Epidermal melanocyte (primary cell): ENCODE data around the gene SYT17.

Experiments used
- DNase-seq: peaks from one replicate; pipeline ENCODE4 v3.0.0; 2011; ENCODE audit warnings: low spot score; ENCODE audit not compliant: insufficient read length

SYT17 gene

DNA sequence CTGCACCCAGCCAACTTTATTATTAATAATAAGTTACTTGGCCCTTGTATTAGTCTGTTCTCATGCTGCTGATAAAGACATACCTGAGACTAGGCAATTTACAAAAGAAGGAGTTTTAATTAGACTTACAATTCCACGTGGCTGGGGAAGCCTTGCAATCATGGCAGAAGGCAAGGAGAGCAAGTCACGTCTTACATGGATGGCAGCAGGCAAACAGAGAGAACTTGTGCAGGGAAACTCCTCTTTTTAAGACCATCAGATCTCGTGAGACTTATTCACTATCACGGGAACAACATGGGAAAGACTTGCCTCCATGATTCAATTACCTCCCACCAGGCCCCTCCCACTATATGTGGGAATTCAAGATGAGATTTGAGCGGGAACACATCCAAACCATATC lies 47.7 kb downstream of the SYT17 start:
- no peak for DNase-seq

DNA sequence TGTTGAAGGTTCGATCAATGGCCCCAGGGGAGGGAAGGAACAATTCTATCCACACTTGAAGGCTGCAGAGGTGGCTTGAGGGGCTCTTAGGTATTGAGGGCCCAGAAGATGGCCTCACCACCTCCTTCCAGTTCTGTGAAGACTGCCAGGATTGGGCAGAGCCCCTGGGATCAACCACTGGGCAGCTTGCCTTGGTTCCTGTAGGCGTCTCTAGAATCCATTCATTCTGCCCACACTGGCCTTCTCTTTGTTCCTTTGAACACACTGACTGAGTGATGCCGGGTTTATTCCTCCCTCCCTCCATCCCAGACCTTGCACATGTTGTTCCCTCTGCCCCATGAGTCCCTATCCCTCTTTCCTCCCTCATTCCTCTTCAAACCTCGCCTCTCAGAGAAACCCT lies 50.5 kb downstream of the SYT17 start:
- no peak for DNase-seq

DNA sequence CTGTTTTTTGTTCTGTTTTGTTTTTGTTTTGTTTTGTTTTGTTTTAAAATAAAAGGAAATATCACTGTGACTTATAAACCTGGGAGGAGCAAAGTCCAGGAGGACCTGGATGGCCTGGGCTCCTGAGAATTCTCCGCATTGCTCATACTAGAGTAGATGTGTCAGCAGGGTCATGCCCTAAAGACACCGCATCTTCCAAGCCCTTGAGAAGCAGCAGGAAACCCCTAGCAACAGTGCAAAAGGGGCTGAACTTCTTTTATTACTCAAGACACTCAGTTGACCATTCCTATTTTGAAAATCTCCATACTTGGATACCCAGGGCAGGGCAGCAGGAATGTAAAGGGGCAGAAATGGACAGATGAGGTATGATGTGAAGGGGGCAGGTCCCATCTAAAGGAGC lies 51.8 kb downstream of the SYT17 start:
- no peak for DNase-seq

DNA sequence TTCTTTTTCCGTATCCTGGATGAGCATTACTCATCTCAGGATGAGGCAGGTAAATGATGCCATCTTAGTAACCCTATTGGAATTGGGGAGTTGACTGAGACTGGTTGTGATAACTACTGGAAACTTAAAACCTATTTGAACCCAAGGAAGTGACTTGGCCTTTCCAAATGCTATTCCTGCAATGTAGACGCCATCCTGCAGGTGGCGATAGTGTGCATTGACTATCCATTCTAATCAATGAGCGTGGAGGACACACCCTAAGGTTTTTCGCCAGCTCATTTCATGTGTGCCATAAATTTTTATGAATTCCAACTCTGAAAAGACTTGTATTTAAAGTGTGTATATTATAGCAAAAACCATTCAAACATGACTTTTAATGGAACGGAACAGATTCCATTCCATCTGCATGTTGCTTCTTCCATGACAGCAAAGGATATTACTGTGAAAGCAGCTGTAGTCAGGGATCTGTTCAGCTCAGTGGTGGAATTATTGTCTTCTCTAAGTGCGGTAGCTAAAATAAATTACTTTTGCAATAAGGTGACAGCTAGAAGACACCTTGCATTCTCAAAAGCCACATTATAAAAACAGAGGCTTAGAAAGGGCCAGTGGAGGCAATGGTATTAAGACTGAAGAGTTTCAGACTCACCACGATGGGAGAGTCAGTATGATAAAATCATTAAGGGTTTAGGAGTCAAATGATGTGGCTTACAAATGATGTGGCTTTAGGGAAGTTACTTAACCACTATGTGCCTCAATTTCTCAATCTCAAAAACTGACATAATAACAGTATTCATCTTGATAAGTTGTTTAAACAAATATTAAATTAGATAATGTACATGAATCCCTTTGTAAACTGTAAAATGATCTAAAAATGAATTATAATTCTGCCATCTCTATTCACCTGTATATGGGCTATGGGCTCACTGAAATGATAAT lies 55.5 kb downstream of the SYT17 start:
- no peak for DNase-seq

DNA sequence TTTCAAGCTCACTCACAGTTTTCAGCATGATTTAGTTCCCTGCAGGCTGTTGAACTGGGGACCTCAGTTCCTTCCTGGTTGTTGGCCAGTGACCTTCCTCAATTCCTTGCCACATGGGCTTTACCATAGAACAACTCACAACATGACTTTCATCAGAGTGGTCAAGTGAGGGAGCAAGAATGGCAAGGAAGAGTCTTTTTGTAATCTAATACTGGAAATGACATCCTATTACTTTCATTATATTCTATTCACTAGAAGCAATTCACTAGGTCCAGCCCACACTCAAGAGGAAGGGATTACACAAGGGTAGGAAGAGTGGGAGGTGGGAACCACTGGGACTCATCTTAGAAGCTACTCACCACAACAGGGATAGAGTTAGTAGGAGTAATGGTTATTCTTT lies 57.6 kb downstream of the SYT17 start:
- DNase-seq: no peak

DNA sequence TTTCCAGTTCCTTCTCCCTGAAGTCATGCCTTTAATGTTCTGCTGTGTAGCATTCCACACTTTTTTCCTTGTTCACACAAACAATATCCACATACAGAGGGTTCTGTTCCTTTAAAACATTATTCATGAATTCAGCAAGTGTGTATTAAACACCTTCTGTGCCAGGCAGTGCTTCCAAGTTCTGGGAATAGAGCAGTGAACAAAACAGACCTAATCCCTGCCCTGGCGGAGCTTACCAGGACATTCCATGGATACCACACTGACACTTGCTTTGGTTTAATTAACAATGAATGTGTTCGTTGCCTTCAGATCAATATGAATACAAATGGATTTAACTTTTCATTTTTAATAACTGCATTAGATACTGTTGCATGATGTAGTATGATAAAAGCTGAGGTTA lies 59.6 kb downstream of the SYT17 start:
- no peak for DNase-seq

DNA sequence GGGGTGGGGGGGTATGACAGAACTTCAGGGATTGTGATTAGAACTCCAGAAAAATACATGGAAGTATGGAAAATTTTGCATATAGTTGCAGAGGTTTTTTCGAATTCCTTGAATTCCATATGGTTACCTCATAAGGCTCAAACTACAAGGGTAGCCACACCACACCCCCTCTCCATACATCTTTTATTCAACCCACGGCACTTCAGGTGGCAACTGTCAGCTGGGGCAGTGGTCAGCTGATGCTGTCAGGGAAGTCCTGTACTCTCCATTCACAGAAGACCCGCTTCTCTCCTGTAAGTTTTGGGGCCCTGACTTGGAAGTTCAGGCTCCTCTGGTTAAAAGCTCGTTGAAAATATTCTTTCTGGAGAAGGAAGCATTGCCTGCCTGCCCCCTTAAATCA lies 60.0 kb downstream of the SYT17 start:
- DNase-seq: no peak

DNA sequence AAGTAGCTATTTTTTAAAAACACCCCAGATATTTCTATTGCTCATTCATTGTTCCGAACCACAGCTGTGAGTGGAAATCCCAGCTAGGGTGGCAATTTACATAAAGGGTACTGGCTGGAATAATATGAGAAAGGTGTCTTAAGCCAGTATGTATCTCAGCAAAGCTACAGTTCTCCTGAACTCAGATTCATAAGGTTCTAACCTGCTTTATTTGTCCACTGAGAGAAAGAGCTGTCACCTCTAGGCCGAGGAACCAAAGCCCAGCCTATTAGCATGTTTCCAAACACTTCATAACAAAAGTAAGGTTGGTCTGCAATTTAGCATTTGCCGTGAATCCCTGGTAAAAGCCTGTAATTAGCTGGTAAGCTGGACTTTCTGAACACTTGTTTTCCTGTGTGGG lies 60.5 kb downstream of the SYT17 start:
- DNase-seq: no peak

DNA sequence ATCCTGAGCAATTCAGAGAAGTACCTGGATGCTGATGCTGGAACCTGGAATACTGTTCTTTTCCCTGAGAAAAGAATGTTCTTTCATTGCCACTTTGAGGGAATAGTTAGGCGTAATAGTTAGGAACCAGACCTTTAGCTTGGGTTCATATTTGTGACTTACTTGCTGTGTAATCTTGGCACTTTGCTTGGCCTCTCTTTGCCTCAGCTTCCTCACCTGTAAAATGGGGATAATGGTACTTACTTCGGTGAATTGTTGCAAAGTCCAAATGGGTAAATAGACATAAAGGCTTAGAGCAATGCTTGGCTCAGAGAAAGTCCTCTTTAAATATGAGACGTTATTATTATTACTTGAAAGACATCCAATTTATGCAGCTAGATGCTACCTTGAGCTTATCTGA lies 62.5 kb downstream of the SYT17 start:
- no peak for DNase-seq

DNA sequence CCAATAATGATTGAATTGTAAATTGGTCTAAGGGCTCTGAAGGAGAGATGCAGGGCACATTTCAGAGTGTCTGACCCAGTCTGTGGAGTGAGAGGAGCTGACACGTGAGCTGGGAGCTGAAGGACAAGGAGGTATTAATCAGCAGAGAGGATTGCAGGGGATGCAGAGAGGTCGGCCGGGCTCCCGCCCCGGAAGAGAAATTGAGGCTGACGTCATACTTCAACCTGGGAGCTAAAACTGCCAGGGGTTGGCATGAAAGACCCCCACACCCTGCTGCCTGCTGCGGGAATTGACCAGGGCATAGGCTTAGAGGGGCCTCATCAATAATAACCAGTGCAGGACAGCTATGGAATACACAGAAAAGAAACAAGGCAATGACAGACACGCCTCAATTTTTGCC lies 63.8 kb downstream of the SYT17 start:
- DNase-seq: no peak

DNA sequence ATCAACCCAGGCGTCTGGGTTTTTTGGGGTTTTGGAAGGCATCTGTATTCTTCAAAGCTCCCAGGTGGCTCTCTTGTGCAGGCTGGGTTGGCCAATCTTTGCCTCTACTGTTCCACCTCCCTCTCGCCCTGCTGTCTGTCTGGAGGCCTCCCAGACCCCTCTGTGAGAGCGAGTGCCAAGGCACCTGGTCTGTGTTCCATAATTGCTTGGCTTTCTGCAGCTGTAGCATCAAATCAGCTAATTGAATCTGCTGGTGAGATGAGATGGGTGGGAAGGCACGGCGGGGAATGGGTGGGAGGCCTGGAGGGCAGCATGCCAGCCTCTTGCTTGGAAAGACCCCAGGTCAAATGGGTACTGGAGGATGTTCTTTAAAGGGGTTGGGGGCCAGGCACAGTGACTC lies 64.9 kb downstream of the SYT17 start:
- no peak for DNase-seq

DNA sequence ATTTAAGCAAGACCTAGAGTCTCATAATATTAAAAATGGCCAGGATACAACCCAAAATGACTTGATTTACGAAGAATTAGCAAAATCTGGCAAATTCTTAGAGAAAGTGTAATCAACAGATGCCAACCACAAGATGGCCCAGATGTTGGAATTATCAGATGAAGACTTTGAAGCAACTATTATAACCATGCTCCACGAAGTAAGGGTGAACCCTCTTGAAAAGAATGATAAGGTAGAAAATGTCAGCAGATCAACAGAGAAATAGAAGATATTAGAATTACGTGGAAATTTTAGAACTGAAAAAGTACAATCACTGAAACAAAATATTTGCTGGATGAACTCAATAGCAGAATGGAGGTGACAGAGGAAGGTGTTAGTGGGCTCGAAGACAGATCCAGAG lies 67.4 kb downstream of the SYT17 start:
- DNase-seq: no peak

DNA sequence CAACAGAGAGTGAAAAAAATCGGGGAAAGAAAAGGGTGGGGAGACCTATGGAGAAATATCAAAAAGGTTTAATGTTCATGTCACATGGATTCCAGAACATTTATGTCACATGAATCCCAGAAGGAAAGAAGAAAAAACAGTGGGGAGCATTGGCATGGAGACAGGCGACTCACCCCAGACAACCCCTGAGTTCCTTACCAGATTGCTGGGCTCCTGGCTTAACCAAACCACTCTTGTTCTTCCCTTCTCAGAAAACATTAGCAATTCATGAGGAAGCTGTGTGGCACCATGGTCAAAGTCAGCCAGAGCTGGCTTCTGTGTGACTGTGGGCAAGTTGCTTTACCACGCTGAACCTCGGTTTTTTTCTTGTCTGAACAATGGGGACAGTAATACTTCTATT lies 67.8 kb downstream of the SYT17 start:
- no peak for DNase-seq

DNA sequence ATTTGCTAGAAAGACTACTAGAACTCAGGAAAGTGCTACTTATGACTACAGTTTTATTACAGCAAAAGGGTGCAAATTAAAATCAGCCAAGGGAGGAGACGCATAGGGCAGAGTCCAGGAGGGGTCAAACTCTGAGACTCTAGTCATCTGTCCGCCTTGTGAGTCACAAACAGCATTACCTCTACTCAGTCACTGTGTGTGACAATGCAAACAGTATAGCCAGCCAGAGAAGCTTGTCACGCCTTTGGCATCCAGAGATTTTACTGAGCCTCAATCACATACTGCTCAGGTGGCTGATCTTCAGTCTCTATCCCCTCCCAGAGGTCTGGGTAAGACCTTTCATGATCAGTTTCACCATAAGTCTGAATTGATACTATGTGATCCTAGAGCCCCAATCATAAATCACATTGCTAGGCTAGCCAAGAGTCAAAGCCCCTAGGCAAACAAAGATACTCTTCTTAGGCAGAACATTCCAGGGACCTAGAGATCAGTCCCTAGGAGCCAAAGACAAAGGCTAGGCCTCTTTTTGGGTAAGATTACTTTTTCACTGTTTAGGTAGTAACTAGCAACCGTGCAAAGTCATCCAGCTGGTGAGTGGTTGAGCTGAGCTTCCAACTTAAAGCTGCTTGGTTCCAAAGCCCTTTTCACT lies 68.6 kb downstream of the SYT17 start:
- DNase-seq: no peak

DNA sequence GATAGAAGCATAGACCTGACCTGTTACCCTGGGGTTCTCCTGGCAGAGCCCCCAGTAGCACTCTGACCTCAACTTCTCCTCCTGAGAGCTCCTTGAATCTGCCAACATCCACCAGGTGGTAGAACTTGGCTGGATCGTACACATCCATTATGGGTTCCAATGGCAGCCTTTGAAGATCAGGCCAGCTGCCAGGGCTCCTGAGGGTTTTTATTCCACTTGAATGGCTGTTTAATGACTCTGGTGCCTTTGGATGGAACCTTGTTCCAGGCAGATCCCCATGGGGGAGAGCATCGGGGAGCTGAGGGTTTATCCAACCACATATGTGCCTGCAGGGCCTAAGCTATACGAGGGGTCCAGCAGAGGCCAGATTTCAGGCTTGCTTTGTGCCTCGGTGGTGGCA lies 70.4 kb downstream of the SYT17 start:
- no peak for DNase-seq

DNA sequence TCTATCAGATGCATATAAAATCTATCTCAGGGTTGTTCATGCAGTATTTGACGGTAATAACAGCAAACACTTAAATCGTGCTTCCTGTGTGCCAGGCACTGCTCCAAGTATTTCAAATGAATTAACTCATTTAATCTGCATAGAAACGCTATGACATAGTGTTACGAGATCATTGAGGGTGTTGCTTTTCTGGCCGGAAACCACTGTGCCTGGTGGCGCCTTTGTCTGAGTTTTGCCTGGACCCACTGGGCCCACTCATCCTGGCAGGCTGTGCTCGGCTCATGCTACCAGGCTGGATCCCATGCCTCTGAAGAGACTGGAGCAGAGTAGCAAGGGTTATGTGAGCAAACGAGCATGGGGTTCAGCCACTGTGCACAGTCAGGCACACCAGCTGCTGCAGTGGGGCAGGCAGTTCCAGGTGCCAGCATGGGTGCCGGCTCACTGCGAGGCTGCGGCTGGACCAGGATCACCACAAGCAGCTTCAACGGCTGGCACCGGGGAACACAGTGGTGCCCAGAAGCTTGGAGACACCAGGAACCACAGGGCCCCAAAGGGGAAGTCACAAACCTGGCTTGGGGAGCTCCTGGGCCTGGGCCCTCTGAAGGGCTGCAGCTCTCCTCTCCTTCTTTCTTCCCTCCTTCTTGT lies 71.6 kb downstream of the SYT17 start:
- no peak for DNase-seq

DNA sequence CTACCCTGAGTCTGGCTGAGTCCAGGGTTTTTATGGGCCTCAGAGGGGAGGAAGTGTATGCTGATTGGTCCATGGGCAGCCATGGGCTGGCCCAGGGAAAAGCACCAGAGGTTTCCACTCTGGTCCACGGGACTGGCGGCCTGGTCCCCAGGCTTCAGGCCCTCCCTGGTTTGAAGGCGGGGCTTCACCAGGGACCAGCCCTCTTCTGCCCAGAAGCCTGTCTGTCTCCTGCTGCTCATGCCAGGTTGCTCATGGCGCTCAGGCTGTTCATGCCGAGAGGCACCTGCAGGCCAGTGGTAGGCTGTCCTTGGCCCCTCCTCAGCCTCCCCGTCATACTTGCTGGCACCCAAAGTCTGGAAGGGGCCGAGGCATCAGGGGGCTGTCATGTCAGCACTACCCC lies 72.5 kb downstream of the SYT17 start:
- no peak for DNase-seq

DNA sequence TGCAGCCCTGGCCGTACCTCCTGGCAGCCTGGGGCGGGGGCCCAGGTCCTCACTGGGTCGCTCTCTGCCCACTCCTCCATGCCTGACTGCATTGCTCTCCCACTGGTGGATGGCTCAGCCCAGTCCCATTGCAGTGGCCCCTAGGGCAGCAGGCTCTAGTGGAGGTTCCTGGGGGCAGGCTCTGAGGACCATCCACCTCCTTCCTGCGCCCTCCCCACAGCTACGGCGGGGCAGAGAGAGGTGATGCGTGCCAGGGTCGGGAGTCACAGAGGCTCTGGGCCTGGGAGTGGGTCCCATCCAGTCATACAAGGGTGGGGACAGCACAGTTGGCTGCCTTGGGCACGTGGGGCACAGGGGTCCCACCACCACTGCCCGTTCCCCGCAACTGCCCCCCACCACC lies 73.5 kb downstream of the SYT17 start:
- DNase-seq: no peak

DNA sequence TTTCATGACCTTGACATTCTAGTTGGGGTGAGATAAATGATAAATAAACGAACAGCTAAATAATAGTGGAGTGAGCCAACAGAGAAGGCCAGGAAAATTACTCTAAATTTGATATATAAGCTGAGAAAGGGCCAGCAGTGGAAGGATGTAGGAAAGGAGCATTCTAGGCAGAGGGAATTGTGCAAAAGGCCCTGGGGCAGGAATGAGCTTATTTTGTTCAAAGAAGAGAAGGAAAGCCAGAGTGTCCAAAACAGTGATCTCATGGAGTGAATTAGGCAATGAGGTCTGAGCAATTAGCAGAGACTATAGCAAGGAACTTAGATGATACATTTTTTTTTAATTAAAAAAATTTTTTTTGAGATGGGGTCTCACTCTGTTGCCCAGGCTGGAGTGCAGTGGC lies 74.1 kb downstream of the SYT17 start:
- DNase-seq: no peak

DNA sequence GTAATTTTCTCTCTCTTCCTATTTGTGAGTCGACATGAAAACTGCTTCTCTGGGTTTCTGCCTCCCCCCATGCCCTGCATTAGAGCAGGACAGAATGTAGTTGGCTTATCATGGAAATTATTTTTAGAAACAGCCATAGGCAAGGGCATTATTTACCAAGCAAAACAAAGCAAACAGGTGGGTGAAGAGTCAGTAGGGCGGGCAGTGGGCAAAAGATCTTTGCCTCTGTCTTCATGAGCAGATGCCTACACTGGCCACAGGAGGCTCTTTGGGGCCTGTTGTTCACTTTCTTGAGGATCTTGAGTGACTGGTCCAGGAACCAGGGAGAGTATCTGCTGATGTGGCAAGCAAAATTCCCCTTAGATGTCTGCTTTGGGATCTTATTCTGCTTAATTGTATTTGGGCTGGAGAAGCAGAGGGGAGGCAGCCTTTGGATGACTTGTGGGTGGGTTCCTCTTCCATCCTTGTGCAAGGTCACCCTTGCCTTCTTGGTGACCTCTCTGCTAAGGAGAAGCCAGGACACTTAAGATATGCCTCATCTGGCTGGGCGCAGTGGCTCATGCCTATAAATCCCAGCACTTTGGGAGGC lies 75.0 kb downstream of the SYT17 start:
- DNase-seq: no peak

DNA sequence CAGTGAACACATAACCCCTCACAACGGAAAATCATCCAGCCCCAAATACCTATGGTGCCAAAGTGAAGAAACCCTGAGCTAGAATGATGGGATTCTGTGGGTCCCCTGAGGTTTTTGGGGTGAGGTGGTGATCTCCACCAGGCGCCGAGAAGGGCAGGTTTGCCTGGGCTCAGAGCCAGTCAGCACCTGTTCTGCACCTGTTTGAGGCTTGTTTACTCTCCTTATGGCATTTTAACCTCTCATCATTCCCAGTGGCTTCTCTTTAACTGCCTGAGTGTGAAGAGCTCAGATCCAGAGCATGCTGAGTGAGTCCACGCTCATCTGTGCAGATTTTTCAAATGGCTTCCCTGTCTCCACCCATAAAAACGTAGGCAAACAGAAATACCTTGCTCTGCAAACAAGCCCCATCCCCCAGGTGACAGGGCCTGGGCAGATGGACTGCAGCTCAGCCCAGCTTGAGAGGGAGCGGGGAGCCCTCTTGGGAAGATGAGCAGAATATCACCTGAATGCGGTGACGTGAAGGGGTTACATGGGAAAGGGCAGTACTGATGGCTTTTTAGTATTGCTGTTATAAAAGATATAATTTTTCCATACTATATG lies 77.4 kb downstream of the SYT17 start:
- no peak for DNase-seq

DNA sequence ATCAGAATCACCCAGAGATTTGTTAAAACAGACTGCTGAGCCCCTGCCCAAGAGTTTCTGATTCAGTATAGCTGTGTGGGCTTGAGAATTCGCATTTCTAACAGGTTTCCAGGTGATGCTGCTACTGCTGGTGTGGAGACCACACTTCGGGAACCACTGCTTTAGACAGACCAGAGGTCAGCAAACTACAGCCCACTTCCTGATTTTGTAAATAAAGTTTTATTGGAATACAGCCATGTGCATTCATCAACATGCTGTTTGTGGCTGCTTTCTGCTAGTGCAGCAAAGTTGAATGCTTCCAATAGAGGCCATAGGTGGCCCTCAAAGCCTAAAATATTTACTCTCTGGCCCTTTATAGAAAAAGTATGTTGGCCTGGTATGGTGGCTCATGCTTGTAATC lies 84.9 kb downstream of the SYT17 start:
- no peak for DNase-seq
